Measurements from ENCODE around the gene SORCS2. TPM values are rescaled to one million over a fixed set of nuclear protein-coding genes. Genes with fewer than 3 reads are reported as not detected.

Gene SORCS2
- total RNA-seq, 1 experiment from 2014 or later, result not detected

GRCh38 chr4:7180938-7181337 is 11.4 kb upstream of the SORCS2 start:
- DNase-seq (ENCODE audit: low spot score), result no peak
- in situ Hi-C loops (cut with HindIII; ENCODE audit: low sequenced_read_pairs), result no loop called here

- DNase-seq (ENCODE audit: low spot score), result no peak
- in situ Hi-C loops (cut with HindIII; ENCODE audit: low sequenced_read_pairs), result no loop called here
Observed at GRCh38 chr4:7182616-7183015, 9.7 kb upstream of the SORCS2 start.

GRCh38 chr4:7183161-7183560 is 9.2 kb upstream of the SORCS2 start:
- in situ Hi-C loops (cut with HindIII; ENCODE audit: low sequenced_read_pairs), result no loop called here
- no peak for DNase-seq (ENCODE audit: low spot score)

GRCh38 chr4:7183780-7184460 is 8.4 kb upstream of the SORCS2 start:
- in situ Hi-C loops (cut with HindIII; ENCODE audit: low sequenced_read_pairs), result no loop called here
- no peak for DNase-seq (ENCODE audit: low spot score)

DNA sequence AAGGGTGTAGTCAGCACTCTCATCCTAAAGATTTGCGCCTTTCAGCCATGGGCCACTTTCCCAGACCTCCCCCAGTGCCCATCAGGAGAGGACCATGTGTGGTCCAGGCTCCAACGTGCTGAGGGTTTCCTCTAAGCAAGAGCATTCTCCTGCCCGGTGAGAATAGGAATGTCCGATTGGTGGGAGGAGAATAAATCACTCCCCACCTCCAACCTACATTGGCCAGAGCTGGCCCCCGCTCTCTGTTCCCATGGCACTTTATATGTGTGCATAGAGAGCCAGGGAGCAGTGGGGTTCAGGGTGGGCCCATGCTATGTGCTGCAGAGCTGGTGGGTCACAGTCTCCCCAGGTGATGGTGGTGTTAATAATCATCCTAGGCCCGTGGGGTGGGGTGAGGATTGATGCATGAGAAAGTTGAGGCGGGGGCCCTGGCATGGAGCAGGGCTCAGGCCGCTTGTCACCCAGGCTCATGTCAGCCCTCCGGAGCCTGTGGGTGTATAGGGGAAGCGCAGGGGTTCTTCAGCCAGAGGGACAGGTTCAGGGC is 6.8 kb upstream of the SORCS2 start:
- no peak for DNase-seq (ENCODE audit: low spot score)
- in situ Hi-C loops (cut with HindIII; ENCODE audit: low sequenced_read_pairs), result no loop called here

- in situ Hi-C loops (cut with HindIII; ENCODE audit: low sequenced_read_pairs), result no loop called here
- no peak for DNase-seq (ENCODE audit: low spot score)
Observed at GRCh38 chr4:7186031-7186430, 6.3 kb upstream of the SORCS2 start.

DNA sequence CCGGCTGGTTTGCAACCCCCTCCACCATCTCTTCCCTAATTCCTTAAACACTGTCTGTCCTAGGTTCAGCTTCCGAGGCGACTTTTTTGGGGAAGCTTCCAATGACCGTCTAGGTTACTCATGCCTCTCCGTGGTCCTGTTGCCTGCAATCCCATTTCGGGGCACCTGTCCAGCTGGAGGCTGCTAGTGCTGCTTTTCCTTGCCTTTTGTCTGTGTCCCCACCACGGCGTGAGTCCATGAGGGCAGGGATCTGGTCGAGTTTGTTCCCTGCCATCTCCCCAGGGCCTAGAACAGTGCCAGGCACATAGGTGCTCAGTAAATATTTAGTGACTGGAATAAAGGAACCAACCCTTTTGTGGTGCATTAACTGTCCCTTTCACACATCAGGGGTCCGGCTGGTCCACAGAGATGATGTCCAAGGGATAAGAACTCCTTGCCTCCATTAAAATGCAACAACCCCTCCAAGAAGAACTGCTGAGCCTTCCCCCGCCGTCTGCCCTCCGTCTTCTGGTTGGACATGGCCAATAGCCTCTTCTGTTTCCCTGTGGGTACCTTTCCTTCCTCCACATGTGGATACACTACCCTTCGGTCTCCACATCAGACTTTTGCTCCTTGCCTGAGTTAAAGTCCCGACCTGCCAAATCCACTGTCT is 5.7 kb upstream of the SORCS2 start:
- DNase-seq (ENCODE audit: low spot score), result no peak
- in situ Hi-C loops (cut with HindIII; ENCODE audit: low sequenced_read_pairs), result no loop called here

DNA sequence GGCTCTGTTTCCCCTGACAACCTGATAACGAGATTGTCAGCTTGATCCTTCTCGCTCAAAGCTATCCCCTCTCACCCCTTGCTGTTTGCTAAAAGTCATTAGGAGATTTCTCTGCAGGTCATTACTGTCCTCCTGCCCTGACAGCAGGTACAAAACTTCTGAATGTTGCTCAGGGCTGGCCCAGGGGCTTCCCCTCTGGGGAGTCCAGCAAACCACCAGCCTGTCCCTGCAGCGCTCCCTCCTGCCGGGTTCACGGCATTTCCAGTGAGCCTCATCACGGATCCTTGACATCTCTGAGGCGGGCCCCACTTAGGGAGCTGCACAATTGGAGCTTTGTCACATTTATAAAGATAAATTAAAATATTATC is 5.2 kb upstream of the SORCS2 start:
- in situ Hi-C loops (cut with HindIII; ENCODE audit: low sequenced_read_pairs), result no loop called here
- no peak for DNase-seq (ENCODE audit: low spot score)

DNA sequence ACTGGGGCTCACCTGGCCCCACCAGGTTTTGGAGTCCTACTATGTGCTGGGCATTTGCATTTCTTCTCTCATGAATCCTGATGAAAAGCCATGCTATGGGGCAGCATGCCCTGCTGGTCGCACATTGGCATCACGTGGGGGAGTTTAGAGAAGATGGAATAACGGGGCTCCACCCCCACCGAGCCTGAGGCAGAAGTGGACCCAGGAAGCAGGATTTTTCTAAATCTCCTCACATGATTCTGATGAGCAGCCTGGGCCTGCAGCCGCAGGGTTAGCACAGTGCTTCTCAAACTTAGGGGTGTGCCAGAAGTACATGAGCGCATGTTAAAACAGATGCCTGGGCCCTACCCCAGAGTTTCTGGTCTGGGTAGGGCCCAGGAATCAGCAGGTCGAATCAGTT is 4.6 kb upstream of the SORCS2 start:
- in situ Hi-C loops (cut with HindIII; ENCODE audit: low sequenced_read_pairs), result no loop called here
- no peak for DNase-seq (ENCODE audit: low spot score)

DNA sequence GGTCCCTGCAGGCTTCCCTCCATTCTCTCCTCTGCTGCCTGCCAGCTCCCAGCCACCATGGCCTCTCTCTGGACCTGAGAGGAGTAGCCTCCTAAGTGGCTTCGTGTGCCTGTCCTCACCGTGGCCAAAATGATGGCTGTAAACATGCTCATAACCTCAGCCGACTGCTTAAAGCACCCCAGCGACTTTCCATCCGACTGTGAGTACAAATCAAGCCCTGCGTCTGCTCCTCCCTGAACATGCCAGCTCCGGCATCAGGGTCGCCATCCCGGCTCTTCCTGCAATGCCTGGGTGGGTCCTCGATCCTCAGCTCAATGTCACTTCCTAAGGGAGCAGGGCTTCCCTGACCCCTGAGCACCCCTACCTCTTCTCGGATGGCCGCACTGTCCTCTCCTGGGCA is 3.3 kb upstream of the SORCS2 start:
- in situ Hi-C loops (cut with HindIII; ENCODE audit: low sequenced_read_pairs), result no loop called here
- no peak for DNase-seq (ENCODE audit: low spot score)

- in situ Hi-C loops (cut with HindIII; ENCODE audit: low sequenced_read_pairs), result no loop called here
- DNase-seq (ENCODE audit: low spot score), result peak; percentile 23
Observed at GRCh38 chr4:7189475-7190277, 2.7 kb upstream of the SORCS2 start.

GRCh38 chr4:7190278-7190594 is 2.1 kb upstream of the SORCS2 start:
- in situ Hi-C loops (cut with HindIII; ENCODE audit: low sequenced_read_pairs), result no loop called here

DNA sequence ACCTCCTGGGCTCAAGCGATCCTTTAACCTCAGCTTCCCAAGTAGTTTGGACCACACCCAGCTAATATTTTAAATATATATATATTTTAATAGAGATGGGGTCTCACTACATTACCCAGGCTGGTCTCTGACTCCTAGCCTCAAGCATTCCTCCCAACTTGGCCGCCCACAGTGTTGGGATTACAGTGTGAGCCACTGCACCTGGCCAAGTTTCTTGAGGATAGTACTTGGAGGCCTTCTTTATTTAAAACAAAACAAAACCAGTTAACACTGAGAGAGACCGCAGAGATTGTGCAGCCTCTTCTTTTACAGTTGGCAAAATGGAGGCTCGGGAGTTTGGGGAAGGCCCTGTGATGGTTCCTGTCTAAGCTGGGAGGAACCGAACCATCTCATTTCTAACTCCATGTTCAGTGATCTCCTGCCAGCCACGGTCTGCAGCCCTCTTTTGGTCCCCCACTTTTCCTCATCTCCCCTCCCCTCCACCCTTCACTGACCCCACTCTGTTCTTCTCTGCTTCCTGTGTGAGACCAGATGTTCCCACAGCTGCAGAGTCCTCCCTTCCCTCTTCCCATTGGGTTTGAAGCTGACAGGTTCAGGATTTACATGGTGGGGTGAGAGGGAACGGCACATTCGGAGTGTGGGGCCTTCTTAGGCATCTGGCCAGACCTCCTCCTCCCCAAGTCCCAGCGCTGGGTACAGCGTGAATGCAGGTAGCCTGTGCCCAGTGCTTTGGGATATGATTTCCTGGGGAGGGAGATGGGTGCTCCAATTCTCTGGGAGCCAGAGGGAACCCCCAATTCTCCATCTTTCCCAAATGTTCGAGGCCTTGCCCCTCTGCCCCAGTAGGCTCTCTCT is 1.4 kb upstream of the SORCS2 start:
- in situ Hi-C loops (cut with HindIII; ENCODE audit: low sequenced_read_pairs), result no loop called here
- no peak for DNase-seq (ENCODE audit: low spot score)

More at GRCh38 chr4:7190278-7190594, 2.1 kb upstream of the SORCS2 start:
- DNase-seq (ENCODE audit: low spot score), result no peak

GRCh38 chr4:7191546-7192251 is 639 bp upstream of the SORCS2 start:
- in situ Hi-C loops (cut with HindIII; ENCODE audit: low sequenced_read_pairs), result no loop called here

DNA sequence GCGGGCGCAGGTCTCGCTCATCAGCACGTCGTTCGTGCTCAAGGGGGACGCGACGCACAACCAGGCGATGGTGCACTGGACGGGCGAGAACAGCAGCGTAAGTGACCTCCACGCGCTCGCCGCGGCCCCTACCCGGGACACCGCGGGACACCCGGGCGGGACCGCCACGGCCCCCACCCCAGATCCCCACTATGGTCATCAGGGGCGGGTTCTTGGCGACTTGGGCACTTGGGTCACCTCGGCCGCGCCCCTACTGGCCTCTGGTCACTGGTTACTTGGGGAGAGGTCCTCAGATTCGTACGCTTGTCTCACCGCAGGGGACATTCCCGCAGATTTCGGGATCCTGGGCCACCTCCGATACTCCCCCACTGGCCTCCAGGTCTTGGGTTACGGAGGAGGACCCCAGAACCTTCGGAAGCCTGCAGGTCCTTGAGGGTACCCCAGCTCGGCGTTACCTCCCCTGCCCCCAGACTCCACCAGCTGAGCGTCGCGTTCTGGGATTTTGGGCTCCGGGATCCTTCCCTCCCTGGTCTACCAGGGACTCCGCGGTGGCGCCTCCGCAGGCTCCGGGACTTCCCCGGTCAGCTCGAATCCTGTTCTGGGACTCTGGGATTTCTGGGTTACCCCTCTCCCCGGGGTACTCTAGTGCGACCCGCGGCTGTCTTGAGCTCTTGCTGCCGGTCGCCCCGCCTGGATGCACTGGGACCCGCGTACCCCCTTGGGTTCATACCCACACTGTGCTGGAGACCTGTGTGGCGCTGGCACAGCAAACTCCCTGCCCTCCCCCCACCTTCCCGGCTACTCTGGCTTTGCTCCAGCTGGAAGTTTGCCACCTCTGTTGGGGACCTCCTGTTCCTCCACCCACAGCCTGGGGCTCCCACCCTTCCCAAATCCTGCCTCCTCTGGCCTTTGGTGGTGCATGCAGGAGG is 956 bp downstream of the SORCS2 start:
- in situ Hi-C loops (cut with HindIII; ENCODE audit: low sequenced_read_pairs), result no loop called here
- no peak for DNase-seq (ENCODE audit: low spot score)

More at GRCh38 chr4:7191546-7192251, 639 bp upstream of the SORCS2 start:
- no peak for DNase-seq (ENCODE audit: low spot score)

- in situ Hi-C loops (cut with HindIII; ENCODE audit: low sequenced_read_pairs), result no loop called here
- DNase-seq (ENCODE audit: low spot score), result no peak
Observed at GRCh38 chr4:7194251-7195140, 2.2 kb downstream of the SORCS2 start.

DNA sequence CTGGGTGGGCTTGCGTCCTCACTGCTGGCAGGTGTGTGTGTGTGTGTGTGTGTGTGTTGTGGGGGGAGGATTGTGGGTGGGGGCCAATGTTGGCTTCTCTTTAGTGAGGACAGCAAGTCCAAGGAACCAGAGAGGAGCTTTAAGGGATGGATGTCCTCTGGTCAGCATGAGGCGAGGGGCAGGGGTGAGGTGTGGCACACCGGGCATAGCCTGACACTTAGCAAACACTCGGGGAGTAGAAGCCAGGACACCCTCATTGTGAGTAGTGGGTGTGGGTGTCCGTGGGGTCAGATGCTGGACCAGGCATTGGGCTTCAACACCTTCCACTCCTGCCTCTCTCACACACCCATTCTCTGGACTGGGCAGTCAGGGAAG is 2.8 kb downstream of the SORCS2 start:
- DNase-seq (ENCODE audit: low spot score), result no peak

More for the DNA sequence above, 2.8 kb downstream of the SORCS2 start:
- in situ Hi-C loops (cut with HindIII; ENCODE audit: low sequenced_read_pairs), result no loop called here

All from G401 (cell line).